H9 (cell line): ENCODE results near the gene DOK5. TPM values are rescaled to one million over a fixed set of nuclear protein-coding genes. Genes with fewer than 3 reads are reported as not detected.

ENCODE experiments used
- DNase-seq: peaks from one replicate; pipeline ENCODE4 v3.0.0-alpha.2; 2017
- H2AFZ ChIP-seq: one replicate; pipeline ENCODE4 v1.6.1; 2013; ENCODE audit warnings: mild to moderate bottlenecking, low read length, control low read depth, moderate library complexity
- H2AK5ac ChIP-seq: 2 replicates; pipeline ENCODE4 v1.6.1; 2013; ENCODE audit warnings: low read length, control low read depth, mixed read lengths; ENCODE audit not compliant: insufficient read length
- H2BK120ac ChIP-seq: one replicate; pipeline ENCODE4 v1.6.1; 2013; ENCODE audit warnings: low read depth, mild to moderate bottlenecking, low read length, control low read depth, inconsistent platforms; ENCODE audit not compliant: poor library complexity, severe bottlenecking
- H2BK12ac ChIP-seq: 2 replicates; pipeline ENCODE4 v1.6.1; 2013; ENCODE audit warnings: low read length, control low read depth, mixed read lengths, low read depth; ENCODE audit not compliant: insufficient read length
- H2BK15ac ChIP-seq: 2 replicates; pipeline ENCODE4 v1.6.1; 2013; ENCODE audit warnings: low read depth, low read length, control low read depth
- H2BK20ac ChIP-seq: one replicate; pipeline ENCODE4 v1.6.1; 2013; ENCODE audit warnings: low read depth, mild to moderate bottlenecking, low read length, control low read depth, inconsistent platforms; ENCODE audit not compliant: poor library complexity, severe bottlenecking
- H2BK5ac ChIP-seq: 2 replicates; pipeline ENCODE4 v1.6.1; 2013; ENCODE audit warnings: low read length, control low read depth, mixed read lengths; ENCODE audit not compliant: insufficient read length
- H3K14ac ChIP-seq: 2 replicates; pipeline ENCODE4 v1.6.1; 2013; ENCODE audit warnings: low read length, control low read depth; ENCODE audit not compliant: insufficient read depth
- H3K18ac ChIP-seq: 2 replicates; pipeline ENCODE4 v1.6.1; 2013; ENCODE audit warnings: low read depth, mild to moderate bottlenecking, mixed read lengths, low read length, control low read depth; ENCODE audit not compliant: insufficient read length
- H3K23ac ChIP-seq: 2 replicates; pipeline ENCODE4 v1.6.1; 2013; ENCODE audit warnings: low read length, control low read depth, mixed read lengths, low read depth; ENCODE audit not compliant: insufficient read length
- H3K23me2 ChIP-seq: 2 replicates; pipeline ENCODE4 v1.6.1; 2013; ENCODE audit warnings: low read depth, mild to moderate bottlenecking, mixed read lengths, low read length, control low read depth; ENCODE audit not compliant: insufficient read length, poor library complexity, severe bottlenecking
- H3K27ac ChIP-seq: 2 replicates; pipeline ENCODE4 v1.5.1; 2013; ENCODE audit warnings: low read length, control low read depth, mixed read lengths, low read depth; ENCODE audit not compliant: insufficient read length
- H3K27me3 ChIP-seq: 2 replicates; pipeline ENCODE4 v1.6.1; 2013; ENCODE audit warnings: low read length, control low read depth, inconsistent platforms; ENCODE audit not compliant: insufficient read depth
- H3K4ac ChIP-seq: 2 replicates; pipeline ENCODE4 v1.6.1; 2013; ENCODE audit warnings: low read depth, mild to moderate bottlenecking, control low read depth, inconsistent platforms, low read length, moderate library complexity
- H3K4me1 ChIP-seq: 2 replicates; pipeline ENCODE4 v1.6.1; 2013; ENCODE audit warnings: low read length, control low read depth, inconsistent platforms; ENCODE audit not compliant: insufficient read depth
- H3K4me2 ChIP-seq: 2 replicates; pipeline ENCODE4 v1.6.1; 2013; ENCODE audit warnings: low read length, control low read depth, mixed read lengths; ENCODE audit not compliant: insufficient read length, insufficient read depth
- H3K56ac ChIP-seq: 2 replicates; pipeline ENCODE4 v1.6.1; 2013; ENCODE audit warnings: low read depth, mild to moderate bottlenecking, mixed read lengths, low read length, control low read depth; ENCODE audit not compliant: insufficient read length
- H3K79me1 ChIP-seq: 2 replicates; pipeline ENCODE4 v1.6.1; 2013; ENCODE audit warnings: low read depth, mild to moderate bottlenecking, moderate library complexity, low read length, control low read depth, inconsistent platforms; ENCODE audit not compliant: insufficient read depth, poor library complexity, severe bottlenecking
- H3K79me2 ChIP-seq: 2 replicates; pipeline ENCODE4 v1.6.1; 2013; ENCODE audit warnings: low read length, control low read depth, inconsistent platforms; ENCODE audit not compliant: insufficient read depth
- H3K9ac ChIP-seq: 2 replicates; pipeline ENCODE4 v1.6.1; 2013; ENCODE audit warnings: low read length, control low read depth, mixed read lengths; ENCODE audit not compliant: insufficient read length; ENCODE audit errors: extremely low read depth
- H3K9me3 ChIP-seq: one replicate; pipeline ENCODE4 v1.6.1; 2013; ENCODE audit warnings: low read depth, low read length, inconsistent platforms; ENCODE audit not compliant: control insufficient read depth
- H3T11ph ChIP-seq: one replicate; pipeline ENCODE4 v1.6.1; 2013; ENCODE audit warnings: mild to moderate bottlenecking, low read length, control low read depth, inconsistent platforms
- H4K20me1 ChIP-seq: one replicate; pipeline ENCODE4 v1.6.1; 2013; ENCODE audit not compliant: control insufficient read depth, insufficient read length, insufficient read depth
- H4K5ac ChIP-seq: 2 replicates; pipeline ENCODE4 v1.6.1; 2013; ENCODE audit warnings: low read depth, mild to moderate bottlenecking, mixed read lengths, low read length, control low read depth; ENCODE audit not compliant: insufficient read length
- H4K8ac ChIP-seq: replicated peaks from 2 replicates; pipeline ENCODE4 v1.6.1; 2013; ENCODE audit warnings: low read length, control low read depth, mixed read lengths, low read depth; ENCODE audit not compliant: insufficient read length
- H4K91ac ChIP-seq: 2 replicates; pipeline ENCODE4 v1.6.1; 2013; ENCODE audit warnings: low read depth, mild to moderate bottlenecking, moderate library complexity, mixed read lengths, low read length, control low read depth; ENCODE audit not compliant: insufficient read length
- H3K27ac Mint-ChIP-seq, 3 experiments: 2 replicates in 2 of 3; 3 replicates in 1 of 3; pipeline ENCODE4 v1.8.0; 2020 to 2021; ENCODE audit warnings: mixed read lengths in 3 of 3, mild to moderate bottlenecking in 1 of 3, moderate library complexity in 1 of 3
- H3K27me3 Mint-ChIP-seq: 2 replicates; pipeline ENCODE4 v1.8.0; 2021; ENCODE audit warnings: low read depth, mild to moderate bottlenecking, moderate library complexity, mixed read lengths
- H3K36me3 Mint-ChIP-seq, 3 experiments: 2 replicates in 2 of 3; 3 replicates in 1 of 3; pipeline ENCODE4 v1.8.0; 2020 to 2021; ENCODE audit warnings: low read depth in 3 of 3, mixed read lengths in 3 of 3; ENCODE audit not compliant: insufficient read depth in 1 of 3
- H3K4me1 Mint-ChIP-seq, 2 experiments: 2 replicates each; pipeline ENCODE4 v1.8.0; 2020; ENCODE audit warnings: mixed read lengths in 2 of 2
- H3K4me3 Mint-ChIP-seq, 2 experiments: 2 replicates in 1 of 2; 3 replicates in 1 of 2; pipeline ENCODE4 v1.8.0; 2020 to 2021; ENCODE audit warnings: mild to moderate bottlenecking in 2 of 2, mixed read lengths in 2 of 2, moderate library complexity in 1 of 2
- H3K9me3 Mint-ChIP-seq, 2 experiments: 2 replicates in 1 of 2; 3 replicates in 1 of 2; pipeline ENCODE4 v1.8.0; 2020; ENCODE audit warnings: mild to moderate bottlenecking in 2 of 2, mixed read lengths in 2 of 2, moderate library complexity in 1 of 2
- CTCF ChIP-seq: fragments of 200-600 bp; sonication (generic); conservative IDR thresholded peaks from 3 replicates; pipeline ENCODE4 v1.8.0; 2021; ENCODE audit warnings: antibody characterized with exemption, mild to moderate bottlenecking
- WGBS: extraction: QIAGEN DNeasy Blood & Tissue Kit; methylation state at CpG from one replicate; pipeline ENCODE4 v1.1.7; 2013; ENCODE audit warnings: missing lambda C conversion rate, low lambda C conversion rate, mixed read lengths; ENCODE audit not compliant: insufficient read length; ENCODE audit errors: extremely low coverage; 5-methylcytosine and 5-hydroxymethylcytosine counted together
- total RNA-seq: library from RNA; stranded (reverse); gene quantifications from 2 replicates; pipeline ENCODE4 v1.2.1, GENCODE V29; 2021

Gene DOK5
- total RNA-seq, 1 experiment from 2014 or later: 4.5 TPM

GRCh38 chr20:54468082-54468481, 7.3 kb upstream of the DOK5 start:
- no peak overlapping the region for H3K4me2 ChIP-seq
- H2BK20ac ChIP-seq: no peak overlapping the region
- no peaks in the 10 kb centered on the region for H3K4me1 ChIP-seq
- no peak overlapping the region for H3K9ac ChIP-seq
- no peak overlapping the region for H4K8ac ChIP-seq
- H2BK120ac ChIP-seq: no peak overlapping the region
- DNase-seq: no peak
- no peak overlapping the region for H3K23ac ChIP-seq
- H3K14ac ChIP-seq: no peak overlapping the region
- H3K27ac Mint-ChIP-seq: no peak overlapping the region
- no peaks in the 10 kb centered on the region for H3K9me3 ChIP-seq
- no peaks in the 10 kb centered on the region for H3K27me3 ChIP-seq
- H4K20me1 ChIP-seq: no peaks in the 10 kb centered on the region
- no peak overlapping the region for H3K27ac ChIP-seq
- no peaks in the 10 kb centered on the region; a peak in 1 of 5 replicates for H3K9me3 Mint-ChIP-seq
- TF ChIP-seq CTCF: no peak
- no CpG with 5 or more reads among the region's 3 CpGs for WGBS
- no peak overlapping the region for H4K5ac ChIP-seq
- H3K4me3 Mint-ChIP-seq: no peak overlapping the region
- H3K4me1 Mint-ChIP-seq: peaks cover 6 to 7% of the 10 kb centered on the region in 2 experiments
- H2BK15ac ChIP-seq: no peak overlapping the region
- no peaks in the 10 kb centered on the region for H3K79me1 ChIP-seq
- H3T11ph ChIP-seq: no peak overlapping the region
- no peak overlapping the region for H2AK5ac ChIP-seq
- H3K79me2 ChIP-seq: no peaks in the 10 kb centered on the region
- H3K27me3 Mint-ChIP-seq: peaks cover 2% of the 10 kb centered on the region; the same call in 1 of the 2 replicates
- H2BK5ac ChIP-seq: no peak overlapping the region
- no peak overlapping the region for H2AFZ ChIP-seq
- no peak overlapping the region for H4K91ac ChIP-seq
- H2BK12ac ChIP-seq: no peak overlapping the region
- H3K4ac ChIP-seq: no peak overlapping the region
- H3K18ac ChIP-seq: no peak overlapping the region
- no peaks in the 10 kb centered on the region for H3K36me3 Mint-ChIP-seq
- no peak overlapping the region for H3K56ac ChIP-seq
- no peaks in the 10 kb centered on the region for H3K23me2 ChIP-seq
